BJ (cell line): ENCODE data around the gene PRSS1. TPM values are rescaled to one million over a fixed set of nuclear protein-coding genes. Genes with fewer than 3 reads are reported as not detected.

Source experiments
- CTCF ChIA-PET: fragments of 350-600 bp; formaldehyde crosslinking; extraction: SDS; loops from one replicate; lab custom pipeline; 2021; ENCODE audit warnings: antibody characterized with exemption, inconsistent platforms; lab: Yijun Ruan, JAX
- POLR2A ChIA-PET: fragments of 300-600 bp; sonication (Branson Sonifier 250); formaldehyde crosslinking; extraction: SDS; loops from one replicate; lab custom pipeline; 2021; ENCODE audit warnings: antibody characterized with exemption; lab: Charles Lee
- DNase-seq: peaks from one replicate; pipeline ENCODE4 v3.0.0-alpha.2; 2011; ENCODE audit warnings: low read depth
- H3K27me3 ChIP-seq: 2 replicates; pipeline ENCODE4 v1.6.0; 2011; ENCODE audit warnings: low read length; ENCODE audit not compliant: control insufficient read depth, insufficient read depth
- H3K36me3 ChIP-seq: 2 replicates; pipeline ENCODE4 v1.5.1; 2011; ENCODE audit warnings: low read length; ENCODE audit not compliant: control insufficient read depth, insufficient read depth
- H3K4me3 ChIP-seq: 2 replicates; pipeline ENCODE4 v1.5.1; 2011; ENCODE audit warnings: low read depth, mild to moderate bottlenecking, control low read depth, low read length
- polyA plus RNA-seq: library from polyadenylated mRNA; depleted of rRNA; stranded (reverse); fragments of >200 nt; gene quantifications from 2 replicates; pipeline ENCODE4 v1.2.3, GENCODE V29; 2011
- TF ChIP-seq, protein P1 (sequence below): IDR thresholded peaks from 2 replicates; pipeline ENCODE4 v1.5.1; 2011; ENCODE audit warnings: low read depth, mild to moderate bottlenecking, control low read depth, inconsistent platforms, low read length, moderate library complexity; ENCODE audit not compliant: insufficient read depth

Gene PRSS1
- polyA plus RNA-seq, 1 experiment, result not detected

DNA sequence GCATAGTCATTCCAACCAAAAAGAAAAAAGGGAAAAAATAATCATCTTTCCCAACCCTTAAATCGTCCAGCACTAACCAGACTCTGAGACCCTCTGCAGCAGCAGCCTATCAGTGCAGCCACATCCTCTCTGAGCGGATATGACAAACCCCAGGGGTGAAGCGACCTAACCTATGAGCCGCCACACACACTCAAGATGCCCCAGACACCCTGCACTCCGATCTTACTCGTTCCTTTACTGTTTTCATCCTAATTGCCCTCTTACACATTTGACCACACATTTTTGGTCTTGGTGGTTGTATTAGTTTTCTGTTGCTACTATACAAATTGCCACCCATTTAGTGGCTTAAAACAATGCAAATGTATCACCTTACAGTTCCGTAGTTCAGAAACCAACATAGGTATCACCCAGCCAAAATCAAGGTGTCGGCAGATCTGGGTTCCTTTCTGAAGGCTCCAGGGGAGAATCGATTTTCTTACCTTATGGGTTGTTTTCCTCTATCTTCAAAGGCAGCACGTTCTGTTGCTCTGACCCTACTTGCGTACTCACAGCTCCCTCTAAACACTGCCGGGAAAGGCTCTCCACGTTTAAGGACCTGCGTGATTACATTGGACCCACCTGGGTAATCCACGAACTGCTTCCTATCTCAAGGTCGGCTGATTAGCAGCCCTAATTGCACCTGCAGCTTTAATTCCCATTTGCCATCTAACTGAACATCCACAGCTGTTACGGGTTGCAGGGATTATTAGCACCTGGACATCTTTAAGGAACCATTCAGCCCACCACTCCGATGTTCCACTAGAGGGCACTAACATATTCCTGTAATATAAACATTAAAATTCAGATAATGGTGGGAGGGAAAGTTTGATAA, 37.3 kb upstream of the PRSS1 start:
- no peak for DNase-seq
- Histone ChIP-seq H3K27me3 (peaks cover 7% of the 10 kb centered on the region; the same call in 1 of the 2 replicates), H3K4me3 (no peak overlapping the region), H3K36me3 (no peaks in the 10 kb centered on the region)
- POLR2A ChIA-PET, result no interaction called here
- TF ChIP-seq, protein P1, sequence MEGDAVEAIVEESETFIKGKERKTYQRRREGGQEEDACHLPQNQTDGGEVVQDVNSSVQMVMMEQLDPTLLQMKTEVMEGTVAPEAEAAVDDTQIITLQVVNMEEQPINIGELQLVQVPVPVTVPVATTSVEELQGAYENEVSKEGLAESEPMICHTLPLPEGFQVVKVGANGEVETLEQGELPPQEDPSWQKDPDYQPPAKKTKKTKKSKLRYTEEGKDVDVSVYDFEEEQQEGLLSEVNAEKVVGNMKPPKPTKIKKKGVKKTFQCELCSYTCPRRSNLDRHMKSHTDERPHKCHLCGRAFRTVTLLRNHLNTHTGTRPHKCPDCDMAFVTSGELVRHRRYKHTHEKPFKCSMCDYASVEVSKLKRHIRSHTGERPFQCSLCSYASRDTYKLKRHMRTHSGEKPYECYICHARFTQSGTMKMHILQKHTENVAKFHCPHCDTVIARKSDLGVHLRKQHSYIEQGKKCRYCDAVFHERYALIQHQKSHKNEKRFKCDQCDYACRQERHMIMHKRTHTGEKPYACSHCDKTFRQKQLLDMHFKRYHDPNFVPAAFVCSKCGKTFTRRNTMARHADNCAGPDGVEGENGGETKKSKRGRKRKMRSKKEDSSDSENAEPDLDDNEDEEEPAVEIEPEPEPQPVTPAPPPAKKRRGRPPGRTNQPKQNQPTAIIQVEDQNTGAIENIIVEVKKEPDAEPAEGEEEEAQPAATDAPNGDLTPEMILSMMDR, result peak; percentile 68
- CTCF ChIA-PET, result interaction anchor here (0.7 to 2.6 kb wide), 9 partner anchors 14 to 295 kb away, joined by 3 to 7 read pairs (median 3); no protein-coding TSS in a partner anchor

DNA sequence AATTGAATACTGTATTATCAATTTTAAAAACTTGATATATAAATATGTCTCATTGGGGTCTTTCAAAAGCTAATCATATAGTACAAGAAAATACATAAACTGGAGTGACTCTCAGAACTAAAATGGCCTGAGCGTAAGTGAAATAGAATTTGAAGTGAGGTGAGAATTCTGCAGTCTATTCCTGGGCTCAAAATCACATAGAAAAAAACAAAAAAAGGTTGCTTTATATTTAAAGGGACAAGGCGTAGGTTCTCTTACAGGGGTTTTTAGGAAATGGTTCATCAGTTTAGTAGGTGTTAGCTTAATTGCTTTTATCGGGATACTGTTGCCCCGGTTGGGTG, 36.7 kb upstream of the PRSS1 start:
- CTCF ChIA-PET, result interaction anchor here (1.0 to 3.0 kb wide), 10 partner anchors 14 to 98 kb away, joined by 3 to 12 read pairs (median 4); no protein-coding TSS in a partner anchor
- TF ChIP-seq, protein P1, result no peak
- no peak for DNase-seq
- no peak overlapping the region for H3K4me3 ChIP-seq
- POLR2A ChIA-PET, result no interaction called here
- peaks cover 7% of the 10 kb centered on the region; the same call in 1 of the 2 replicates for H3K27me3 ChIP-seq
- no peaks in the 10 kb centered on the region for H3K36me3 ChIP-seq

DNA sequence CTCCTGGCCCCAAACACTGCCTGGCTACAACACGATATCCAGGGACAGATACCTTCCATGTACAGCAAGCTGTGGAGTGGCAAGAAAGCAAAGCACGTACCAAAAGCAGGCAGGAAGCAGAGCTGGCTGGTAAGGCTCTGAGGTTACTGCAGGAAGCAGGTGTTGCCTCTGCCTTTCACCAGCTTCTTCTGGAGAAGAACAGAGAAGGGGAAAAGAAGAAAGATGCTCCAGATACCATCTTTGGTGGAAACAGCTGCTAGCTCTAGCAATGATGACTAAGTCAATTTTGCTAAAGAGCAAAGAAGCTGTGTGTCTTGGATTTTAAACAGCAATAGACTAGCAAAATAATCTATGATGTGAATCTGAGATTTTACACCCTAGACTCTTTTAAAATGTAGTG, 34.9 kb upstream of the PRSS1 start:
- CTCF ChIA-PET, result interaction anchor here (0.8 to 3.0 kb wide), 7 partner anchors 10 to 179 kb away, joined by 3 to 12 read pairs (median 3); no protein-coding TSS in a partner anchor
- TF ChIP-seq, protein P1, result no peak

DNA sequence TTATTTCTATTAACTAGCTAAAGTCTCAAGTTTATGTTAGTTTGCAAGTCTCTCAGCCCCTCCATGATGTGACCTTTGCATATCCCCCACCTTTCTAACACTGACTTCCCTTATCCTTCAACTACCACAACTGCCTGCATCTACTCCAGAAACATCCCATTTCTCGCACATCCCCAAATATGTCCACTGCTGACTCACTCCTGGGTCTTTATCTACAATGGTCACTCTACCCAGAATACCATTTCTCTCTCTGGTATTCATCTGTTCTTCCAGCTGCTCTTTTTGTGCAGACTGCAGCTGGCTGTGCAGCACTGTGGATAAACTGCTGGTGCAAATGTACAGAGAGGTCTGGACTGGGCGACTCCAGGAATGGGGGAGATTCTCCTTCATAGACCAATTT, 32.7 kb upstream of the PRSS1 start:
- Histone ChIP-seq H3K27me3 (peaks cover 12% of the 10 kb centered on the region), H3K4me3 (no peak overlapping the region), H3K36me3 (no peaks in the 10 kb centered on the region)
- ChIA-PET CTCF (interaction anchor here (1.0 to 1.3 kb wide), 2 partner anchors 67 to 182 kb away, joined by 3 to 4 read pairs; no protein-coding TSS in a partner anchor), POLR2A (no interaction called here)
- TF ChIP-seq, protein P1, result no peak
- DNase-seq, result no peak

More for the DNA sequence above, 34.9 kb upstream of the PRSS1 start:
- DNase-seq, result no peak
- no peak overlapping the region for H3K4me3 ChIP-seq
- POLR2A ChIA-PET, result no interaction called here
- H3K27me3 ChIP-seq, result peaks cover 7% of the 10 kb centered on the region; the same call in 1 of the 2 replicates
- no peaks in the 10 kb centered on the region for H3K36me3 ChIP-seq

DNA sequence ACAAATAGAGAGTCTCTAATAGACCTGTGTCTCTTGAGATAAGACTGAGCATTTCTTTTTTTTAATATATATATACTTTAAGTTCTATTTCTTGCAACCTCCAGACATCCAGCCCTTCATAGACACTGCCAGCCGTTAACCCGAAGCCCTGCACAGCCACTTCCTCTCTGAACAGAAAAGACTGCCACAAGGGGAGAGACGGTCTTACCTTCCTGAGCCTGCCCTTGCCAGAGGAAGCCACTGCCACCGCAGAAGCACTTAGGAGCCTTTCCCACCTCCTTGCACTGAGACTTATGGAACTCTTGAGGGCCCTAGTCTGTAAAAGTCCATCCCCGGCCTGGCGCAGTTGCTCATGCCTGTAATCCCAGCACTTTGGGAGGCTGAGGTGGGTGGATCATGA, 31.8 kb upstream of the PRSS1 start:
- TF ChIP-seq, protein P1, result no peak
- no peak for DNase-seq
- no peak overlapping the region for H3K4me3 ChIP-seq
- H3K36me3 ChIP-seq, result no peaks in the 10 kb centered on the region
- CTCF ChIA-PET, result interaction anchor here (1.3 kb wide), 1 partner anchor 183 kb away, joined by 4 read pairs; no protein-coding TSS in a partner anchor
- POLR2A ChIA-PET, result no interaction called here
- H3K27me3 ChIP-seq, result peaks cover 10% of the 10 kb centered on the region
